HEK293 (cell line): Measurements from ENCODE around the gene TGOLN2.

Experiments
- GLIS1 ChIP-seq: fragments of 450-650 bp; formaldehyde crosslinking; IDR thresholded peaks from 2 replicates; pipeline ENCODE4 v1.5.1; 2016; ENCODE audit warnings: missing biosample characterization, missing genetic modification characterization
- TCF7L2 ChIP-seq: IDR thresholded peaks from 2 replicates; pipeline ENCODE4 v1.6.1; 2011; ENCODE audit warnings: low read depth, mild to moderate bottlenecking, inconsistent platforms, low read length, moderate library complexity, borderline replicate concordance
- YY1 ChIP-seq: fragments of 450-650 bp; formaldehyde crosslinking; IDR thresholded peaks from 2 replicates; pipeline ENCODE4 v1.5.1; 2018; ENCODE audit warnings: missing biosample characterization, missing genetic modification characterization
- ZBTB8A ChIP-seq: fragments of 450-650 bp; formaldehyde crosslinking; IDR thresholded peaks from 2 replicates; pipeline ENCODE4 v1.5.1; 2016; ENCODE audit warnings: missing biosample characterization, missing genetic modification characterization
- ZNF10 ChIP-seq: fragments of 450-650 bp; formaldehyde crosslinking; IDR thresholded peaks from 2 replicates; pipeline ENCODE4 v1.5.1; 2017; ENCODE audit warnings: missing biosample characterization, missing genetic modification characterization
- ZNF112 ChIP-seq: fragments of 450-650 bp; formaldehyde crosslinking; IDR thresholded peaks from 2 replicates; pipeline ENCODE4 v1.5.0; 2017; ENCODE audit warnings: missing biosample characterization, missing genetic modification characterization
- ZNF221 ChIP-seq: fragments of 450-650 bp; formaldehyde crosslinking; IDR thresholded peaks from 2 replicates; pipeline ENCODE4 v1.5.1; 2017; ENCODE audit warnings: missing biosample characterization, missing genetic modification characterization, borderline replicate concordance
- ZNF292 ChIP-seq: fragments of 450-650 bp; formaldehyde crosslinking; IDR thresholded peaks from 2 replicates; pipeline ENCODE4 v1.5.1; 2016; ENCODE audit warnings: low read depth, missing biosample characterization, missing genetic modification characterization, borderline replicate concordance
- ZNF530 ChIP-seq: fragments of 450-650 bp; formaldehyde crosslinking; IDR thresholded peaks from 2 replicates; pipeline ENCODE4 v1.5.1; 2016; ENCODE audit warnings: low read depth, missing biosample characterization, missing genetic modification characterization
- ZNF777 ChIP-seq: fragments of 450-650 bp; formaldehyde crosslinking; IDR thresholded peaks from 2 replicates; pipeline ENCODE4 v1.5.1; 2017; ENCODE audit warnings: missing biosample characterization, missing genetic modification characterization, borderline replicate concordance
- ZNF837 ChIP-seq: fragments of 450-650 bp; formaldehyde crosslinking; IDR thresholded peaks from 2 replicates; pipeline ENCODE4 v1.5.1; 2016; ENCODE audit warnings: missing biosample characterization, missing genetic modification characterization
- TF ChIP-seq, protein P1 (sequence below): fragments of 450-650 bp; formaldehyde crosslinking; IDR thresholded peaks from 2 replicates; pipeline ENCODE4 v1.5.1; 2016; ENCODE audit warnings: missing biosample characterization, missing genetic modification characterization
- TF ChIP-seq, protein P2 (sequence below): fragments of 450-650 bp; formaldehyde crosslinking; conservative IDR thresholded peaks from 2 replicates; pipeline ENCODE4 v1.5.1; 2016; ENCODE audit warnings: low read depth, missing biosample characterization, missing genetic modification characterization
- TF ChIP-seq, protein P3 (sequence below): fragments of 450-650 bp; formaldehyde crosslinking; IDR thresholded peaks from 2 replicates; pipeline ENCODE4 v1.5.1; 2016; ENCODE audit warnings: missing biosample characterization, missing genetic modification characterization

DNA sequence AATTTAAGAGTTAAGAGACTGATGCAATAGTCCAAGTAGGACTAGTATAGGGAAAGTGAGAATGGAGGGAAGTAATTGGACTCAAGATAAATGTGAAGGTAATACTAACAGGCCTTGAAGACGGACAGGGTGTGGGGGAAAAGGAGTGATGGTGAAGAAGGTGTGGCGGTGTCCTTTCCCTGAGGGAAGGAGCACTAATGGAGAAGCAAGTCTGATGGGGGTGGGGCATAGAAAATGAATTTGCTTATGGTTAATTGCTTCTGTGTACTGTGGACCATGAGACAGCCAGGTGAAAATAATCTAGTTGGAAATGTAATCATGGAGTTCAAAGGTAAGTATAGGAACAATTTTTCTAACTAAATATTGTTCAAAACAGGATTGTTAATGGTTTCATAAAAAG lies 7.1 kb upstream of the TGOLN2 start:
- TF ChIP-seq ZNF530 (tag by site-specific recombination), result no peak
- TF ChIP-seq, protein P1, sequence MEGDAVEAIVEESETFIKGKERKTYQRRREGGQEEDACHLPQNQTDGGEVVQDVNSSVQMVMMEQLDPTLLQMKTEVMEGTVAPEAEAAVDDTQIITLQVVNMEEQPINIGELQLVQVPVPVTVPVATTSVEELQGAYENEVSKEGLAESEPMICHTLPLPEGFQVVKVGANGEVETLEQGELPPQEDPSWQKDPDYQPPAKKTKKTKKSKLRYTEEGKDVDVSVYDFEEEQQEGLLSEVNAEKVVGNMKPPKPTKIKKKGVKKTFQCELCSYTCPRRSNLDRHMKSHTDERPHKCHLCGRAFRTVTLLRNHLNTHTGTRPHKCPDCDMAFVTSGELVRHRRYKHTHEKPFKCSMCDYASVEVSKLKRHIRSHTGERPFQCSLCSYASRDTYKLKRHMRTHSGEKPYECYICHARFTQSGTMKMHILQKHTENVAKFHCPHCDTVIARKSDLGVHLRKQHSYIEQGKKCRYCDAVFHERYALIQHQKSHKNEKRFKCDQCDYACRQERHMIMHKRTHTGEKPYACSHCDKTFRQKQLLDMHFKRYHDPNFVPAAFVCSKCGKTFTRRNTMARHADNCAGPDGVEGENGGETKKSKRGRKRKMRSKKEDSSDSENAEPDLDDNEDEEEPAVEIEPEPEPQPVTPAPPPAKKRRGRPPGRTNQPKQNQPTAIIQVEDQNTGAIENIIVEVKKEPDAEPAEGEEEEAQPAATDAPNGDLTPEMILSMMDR, result no peak
- no peak for TF ChIP-seq ZNF777 (tag by site-specific recombination)
- TF ChIP-seq, protein P2, sequence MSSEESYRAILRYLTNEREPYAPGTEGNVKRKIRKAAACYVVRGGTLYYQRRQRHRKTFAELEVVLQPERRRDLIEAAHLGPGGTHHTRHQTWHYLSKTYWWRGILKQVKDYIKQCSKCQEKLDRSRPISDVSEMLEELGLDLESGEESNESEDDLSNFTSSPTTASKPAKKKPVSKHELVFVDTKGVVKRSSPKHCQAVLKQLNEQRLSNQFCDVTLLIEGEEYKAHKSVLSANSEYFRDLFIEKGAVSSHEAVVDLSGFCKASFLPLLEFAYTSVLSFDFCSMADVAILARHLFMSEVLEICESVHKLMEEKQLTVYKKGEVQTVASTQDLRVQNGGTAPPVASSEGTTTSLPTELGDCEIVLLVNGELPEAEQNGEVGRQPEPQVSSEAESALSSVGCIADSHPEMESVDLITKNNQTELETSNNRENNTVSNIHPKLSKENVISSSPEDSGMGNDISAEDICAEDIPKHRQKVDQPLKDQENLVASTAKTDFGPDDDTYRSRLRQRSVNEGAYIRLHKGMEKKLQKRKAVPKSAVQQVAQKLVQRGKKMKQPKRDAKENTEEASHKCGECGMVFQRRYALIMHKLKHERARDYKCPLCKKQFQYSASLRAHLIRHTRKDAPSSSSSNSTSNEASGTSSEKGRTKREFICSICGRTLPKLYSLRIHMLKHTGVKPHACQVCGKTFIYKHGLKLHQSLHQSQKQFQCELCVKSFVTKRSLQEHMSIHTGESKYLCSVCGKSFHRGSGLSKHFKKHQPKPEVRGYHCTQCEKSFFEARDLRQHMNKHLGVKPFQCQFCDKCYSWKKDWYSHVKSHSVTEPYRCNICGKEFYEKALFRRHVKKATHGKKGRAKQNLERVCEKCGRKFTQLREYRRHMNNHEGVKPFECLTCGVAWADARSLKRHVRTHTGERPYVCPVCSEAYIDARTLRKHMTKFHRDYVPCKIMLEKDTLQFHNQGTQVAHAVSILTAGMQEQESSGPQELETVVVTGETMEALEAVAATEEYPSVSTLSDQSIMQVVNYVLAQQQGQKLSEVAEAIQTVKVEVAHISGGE, result no peak
- TF ChIP-seq ZNF292, result no peak
- TF ChIP-seq ZNF112, result no peak
- TF ChIP-seq TCF7L2, result no peak
- TF ChIP-seq GLIS1 (tag by site-specific recombination), result no peak
- TF ChIP-seq, protein P3, sequence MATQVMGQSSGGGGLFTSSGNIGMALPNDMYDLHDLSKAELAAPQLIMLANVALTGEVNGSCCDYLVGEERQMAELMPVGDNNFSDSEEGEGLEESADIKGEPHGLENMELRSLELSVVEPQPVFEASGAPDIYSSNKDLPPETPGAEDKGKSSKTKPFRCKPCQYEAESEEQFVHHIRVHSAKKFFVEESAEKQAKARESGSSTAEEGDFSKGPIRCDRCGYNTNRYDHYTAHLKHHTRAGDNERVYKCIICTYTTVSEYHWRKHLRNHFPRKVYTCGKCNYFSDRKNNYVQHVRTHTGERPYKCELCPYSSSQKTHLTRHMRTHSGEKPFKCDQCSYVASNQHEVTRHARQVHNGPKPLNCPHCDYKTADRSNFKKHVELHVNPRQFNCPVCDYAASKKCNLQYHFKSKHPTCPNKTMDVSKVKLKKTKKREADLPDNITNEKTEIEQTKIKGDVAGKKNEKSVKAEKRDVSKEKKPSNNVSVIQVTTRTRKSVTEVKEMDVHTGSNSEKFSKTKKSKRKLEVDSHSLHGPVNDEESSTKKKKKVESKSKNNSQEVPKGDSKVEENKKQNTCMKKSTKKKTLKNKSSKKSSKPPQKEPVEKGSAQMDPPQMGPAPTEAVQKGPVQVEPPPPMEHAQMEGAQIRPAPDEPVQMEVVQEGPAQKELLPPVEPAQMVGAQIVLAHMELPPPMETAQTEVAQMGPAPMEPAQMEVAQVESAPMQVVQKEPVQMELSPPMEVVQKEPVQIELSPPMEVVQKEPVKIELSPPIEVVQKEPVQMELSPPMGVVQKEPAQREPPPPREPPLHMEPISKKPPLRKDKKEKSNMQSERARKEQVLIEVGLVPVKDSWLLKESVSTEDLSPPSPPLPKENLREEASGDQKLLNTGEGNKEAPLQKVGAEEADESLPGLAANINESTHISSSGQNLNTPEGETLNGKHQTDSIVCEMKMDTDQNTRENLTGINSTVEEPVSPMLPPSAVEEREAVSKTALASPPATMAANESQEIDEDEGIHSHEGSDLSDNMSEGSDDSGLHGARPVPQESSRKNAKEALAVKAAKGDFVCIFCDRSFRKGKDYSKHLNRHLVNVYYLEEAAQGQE, result no peak
- TF ChIP-seq ZBTB8A (tag by site-specific recombination), result no peak
- TF ChIP-seq ZNF10 (tag by site-specific recombination), result no peak
- no peak for TF ChIP-seq ZNF221 (tag by site-specific recombination)
- no peak for TF ChIP-seq ZNF837
- TF ChIP-seq YY1 (tag by site-specific recombination), result no peak
